Measurements from ENCODE around the gene ATP9B. TPM values are rescaled to one million over a fixed set of nuclear protein-coding genes. Genes with fewer than 3 reads are reported as not detected.

Gene ATP9B
- total RNA-seq, 1 experiment from 2014 or later, result 20.9 TPM

DNA sequence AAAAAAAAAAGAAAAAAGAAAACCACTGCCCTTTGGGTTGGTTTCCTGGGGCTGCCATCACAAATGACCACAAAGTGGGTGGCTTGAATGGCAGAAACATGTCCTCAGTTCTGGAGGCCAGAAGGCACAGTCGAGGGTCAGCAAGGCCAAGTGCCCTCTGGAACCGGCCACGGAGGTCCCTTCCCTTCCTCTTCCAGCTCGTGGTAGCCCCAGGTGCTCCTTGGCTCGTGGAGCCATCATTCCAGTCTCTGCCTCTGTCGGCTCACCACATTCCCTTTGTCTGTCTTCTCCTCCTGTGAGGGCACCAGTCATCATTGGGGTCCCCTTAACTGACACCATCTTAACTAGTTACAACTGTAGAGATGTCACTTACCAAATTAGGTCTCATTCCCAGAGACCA, 318.0 kb downstream of the ATP9B start:
- H4K91ac ChIP-seq (ENCODE audit: insufficient read length, low read depth, low read length), result no peak overlapping the region
- no peak overlapping the region; a peak in 1 of 5 replicates for H3K4me3 Mint-ChIP-seq
- WGBS (ENCODE audit: extremely low coverage, insufficient read length, low lambda C conversion rate), result no CpG with 5 or more reads among the region's 6 CpGs

More for the DNA sequence above, 318.0 kb downstream of the ATP9B start:
- Mint-ChIP-seq H3K9me3 (no peaks in the 10 kb centered on the region; a peak in 2 of 5 replicates), H3K27me3 (ENCODE audit: low read depth) (peaks cover 56% of the 10 kb centered on the region), H3K36me3 (ENCODE audit: insufficient read depth in 1 of 3, low read depth in 3 of 3) (no peaks in the 10 kb centered on the region), H3K27ac (no peak overlapping the region), H3K4me1 (no peaks in the 10 kb centered on the region; a peak in 1 of 4 replicates)
- TF ChIP-seq CTCF (conservative IDR thresholded peaks at IDR 0.05), result no peak
- Histone ChIP-seq H4K20me1 (ENCODE audit: control insufficient read depth, insufficient read depth, insufficient read length) (no peaks in the 10 kb centered on the region), H4K5ac (ENCODE audit: insufficient read length, low read depth, low read length) (no peak overlapping the region), H2BK15ac (ENCODE audit: low read depth, low read length) (no peak overlapping the region), H3K4ac (ENCODE audit: low read depth, low read length) (no peak overlapping the region), H3K23ac (ENCODE audit: insufficient read length, low read depth, low read length) (no peak overlapping the region), H3K79me1 (ENCODE audit: insufficient read depth, low read depth, low read length, poor library complexity, severe bottlenecking) (no peaks in the 10 kb centered on the region), H2BK20ac (ENCODE audit: low read depth, low read length, poor library complexity, severe bottlenecking) (no peak overlapping the region), H2BK5ac (ENCODE audit: insufficient read length, low read length) (no peak overlapping the region), H3K27ac (ENCODE audit: insufficient read length, low read depth, low read length) (no peak overlapping the region), H3K23me2 (ENCODE audit: insufficient read length, low read depth, low read length, poor library complexity, severe bottlenecking) (no peaks in the 10 kb centered on the region), H2AK5ac (ENCODE audit: insufficient read length, low read length) (no peak overlapping the region), H3T11ph (ENCODE audit: low read length) (no peak overlapping the region), H3K79me2 (ENCODE audit: insufficient read depth, low read length) (no peaks in the 10 kb centered on the region), H3K27me3 (ENCODE audit: insufficient read depth, low read length) (peaks cover 5% of the 10 kb centered on the region; the same call in 1 of the 2 replicates), H2BK120ac (ENCODE audit: low read depth, low read length, poor library complexity, severe bottlenecking) (no peak overlapping the region), H3K4me1 (ENCODE audit: insufficient read depth, low read length) (no peaks in the 10 kb centered on the region), H3K56ac (ENCODE audit: insufficient read length, low read depth, low read length) (no peak overlapping the region), H3K18ac (ENCODE audit: insufficient read length, low read depth, low read length) (no peak overlapping the region), H3K14ac (ENCODE audit: insufficient read depth, low read length) (no peak overlapping the region), H3K4me2 (ENCODE audit: insufficient read depth, insufficient read length, low read length) (no peak overlapping the region), H3K9me3 (ENCODE audit: control insufficient read depth, low read depth, low read length) (no peaks in the 10 kb centered on the region), H2BK12ac (ENCODE audit: insufficient read length, low read depth, low read length) (no peak overlapping the region), H4K8ac (replicated peaks; ENCODE audit: insufficient read length, low read depth, low read length) (no peak overlapping the region), H2AFZ (ENCODE audit: low read length) (no peak overlapping the region), H3K9ac (ENCODE audit: extremely low read depth, insufficient read length, low read length) (no peak overlapping the region)
- DNase-seq, result no peak
